Measurements from ENCODE around the gene MTG1. TPM values are rescaled to one million over a fixed set of nuclear protein-coding genes. Genes with fewer than 3 reads are reported as not detected.

Gene MTG1
- total and polyA plus RNA-seq, 2 experiments from 2014 or later: 45.7 to 68.6 TPM

DNA sequence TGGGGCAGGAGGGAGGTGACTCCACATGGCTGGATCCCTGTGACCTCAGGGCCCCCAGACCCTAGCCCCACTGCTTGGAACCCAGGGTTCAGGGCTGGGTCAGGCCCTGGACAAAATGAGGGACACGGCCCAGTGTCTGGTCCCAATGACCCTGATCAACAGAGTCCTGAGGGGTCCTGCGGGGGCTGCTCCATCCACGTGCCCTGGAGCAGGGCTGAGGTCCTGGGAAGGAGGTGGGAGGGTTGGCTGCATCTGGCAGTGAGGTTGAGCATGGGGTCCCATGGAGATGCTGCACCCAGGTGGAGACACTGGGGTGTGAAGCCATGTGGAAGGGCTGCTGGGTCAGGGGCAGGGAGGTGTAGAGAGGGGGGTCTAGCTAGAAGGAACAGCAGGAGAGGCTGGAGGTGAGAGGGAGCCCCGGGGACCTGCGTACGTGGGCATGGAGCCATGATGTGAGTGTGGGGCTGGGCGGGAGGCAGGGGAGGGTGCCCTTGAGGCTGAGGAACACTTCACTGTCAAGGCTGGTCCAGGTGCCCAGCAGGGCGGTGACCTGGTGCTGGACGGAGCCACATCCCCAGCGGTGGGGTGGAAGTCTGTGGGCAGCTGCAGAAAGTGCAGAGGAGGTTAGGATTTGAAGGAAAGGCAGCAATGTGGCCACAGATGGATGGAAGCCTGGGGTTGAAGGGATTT lies 60.4 kb downstream of the MTG1 start:
- Mint-ChIP-seq H3K4me1 (no peaks in the 10 kb centered on the region), H3K9me3 (peaks cover 59% of the 10 kb centered on the region)
- no peaks in the 10 kb centered on the region for H4K20me1 ChIP-seq (replicated peaks; ENCODE audit: insufficient read depth)

DNA sequence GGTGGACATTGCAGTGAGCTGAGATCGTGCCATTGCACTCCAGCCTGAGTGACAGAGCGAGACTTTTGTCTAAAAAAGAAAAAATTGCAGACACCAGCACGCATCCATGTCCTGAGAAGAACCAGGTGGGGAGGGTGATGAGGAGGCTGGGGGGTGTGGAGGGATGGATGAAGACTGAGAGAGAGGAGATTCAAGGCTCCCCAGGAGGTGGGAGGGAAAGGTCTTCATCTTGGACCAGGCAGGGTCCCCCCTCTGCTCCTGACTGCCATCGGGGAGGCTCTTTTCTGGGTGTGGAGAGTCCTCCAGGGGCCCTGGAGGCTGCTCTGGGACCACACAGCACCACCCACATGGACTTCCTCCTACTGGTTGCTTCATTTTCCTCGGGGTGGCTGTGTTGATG lies 61.2 kb downstream of the MTG1 start:
- Histone ChIP-seq H4K20me1 (replicated peaks; ENCODE audit: insufficient read depth) (no peaks in the 10 kb centered on the region), H3K9me2 (ENCODE audit: insufficient read depth) (no peaks in the 10 kb centered on the region), H3K27me3 (ENCODE audit: insufficient read depth) (no peaks in the 10 kb centered on the region), H3K4me2 (no peak overlapping the region), H3K4me3 (no peak overlapping the region), H3K4me1 (ENCODE audit: insufficient read depth) (no peaks in the 10 kb centered on the region), H3F3A (replicated peaks; ENCODE audit: low read depth) (no peaks in the 10 kb centered on the region), H2AFZ (no peak overlapping the region), H3K36me3 (ENCODE audit: insufficient read depth) (no peaks in the 10 kb centered on the region), H3K79me2 (replicated peaks; ENCODE audit: insufficient read depth) (no peaks in the 10 kb centered on the region), H3K27ac (ENCODE audit: low read depth) (no peak overlapping the region)
- DNase-seq (ENCODE audit: low spot score): no peak
- H3K4me3 Mint-ChIP-seq: no peak overlapping the region
- H3K9me3 Mint-ChIP-seq: peaks cover 57% of the 10 kb centered on the region
- peaks cover 10% of the 10 kb centered on the region for H3K27me3 Mint-ChIP-seq (ENCODE audit: insufficient read depth, low read depth, poor library complexity)
- ATAC-seq: no peak
- H3K27ac Mint-ChIP-seq: no peak overlapping the region
- H3K36me3 Mint-ChIP-seq (ENCODE audit: low read depth): 0 out of 3 replicates have a peak, but pooled peaks cover 2% of the 10 kb centered on the region
- H3K4me1 Mint-ChIP-seq: no peaks in the 10 kb centered on the region
- no peak for TF ChIP-seq NANOG (IDR thresholded peaks at IDR 0.05; ENCODE audit: borderline replicate concordance)
- no peak for TF ChIP-seq EZH2 (IDR thresholded peaks at IDR 0.05; ENCODE audit: low read depth, unreplicated experiment)
- TF ChIP-seq JUNB (IDR thresholded peaks at IDR 0.05; ENCODE audit: unreplicated experiment): no peak
- TF ChIP-seq, protein P1, sequence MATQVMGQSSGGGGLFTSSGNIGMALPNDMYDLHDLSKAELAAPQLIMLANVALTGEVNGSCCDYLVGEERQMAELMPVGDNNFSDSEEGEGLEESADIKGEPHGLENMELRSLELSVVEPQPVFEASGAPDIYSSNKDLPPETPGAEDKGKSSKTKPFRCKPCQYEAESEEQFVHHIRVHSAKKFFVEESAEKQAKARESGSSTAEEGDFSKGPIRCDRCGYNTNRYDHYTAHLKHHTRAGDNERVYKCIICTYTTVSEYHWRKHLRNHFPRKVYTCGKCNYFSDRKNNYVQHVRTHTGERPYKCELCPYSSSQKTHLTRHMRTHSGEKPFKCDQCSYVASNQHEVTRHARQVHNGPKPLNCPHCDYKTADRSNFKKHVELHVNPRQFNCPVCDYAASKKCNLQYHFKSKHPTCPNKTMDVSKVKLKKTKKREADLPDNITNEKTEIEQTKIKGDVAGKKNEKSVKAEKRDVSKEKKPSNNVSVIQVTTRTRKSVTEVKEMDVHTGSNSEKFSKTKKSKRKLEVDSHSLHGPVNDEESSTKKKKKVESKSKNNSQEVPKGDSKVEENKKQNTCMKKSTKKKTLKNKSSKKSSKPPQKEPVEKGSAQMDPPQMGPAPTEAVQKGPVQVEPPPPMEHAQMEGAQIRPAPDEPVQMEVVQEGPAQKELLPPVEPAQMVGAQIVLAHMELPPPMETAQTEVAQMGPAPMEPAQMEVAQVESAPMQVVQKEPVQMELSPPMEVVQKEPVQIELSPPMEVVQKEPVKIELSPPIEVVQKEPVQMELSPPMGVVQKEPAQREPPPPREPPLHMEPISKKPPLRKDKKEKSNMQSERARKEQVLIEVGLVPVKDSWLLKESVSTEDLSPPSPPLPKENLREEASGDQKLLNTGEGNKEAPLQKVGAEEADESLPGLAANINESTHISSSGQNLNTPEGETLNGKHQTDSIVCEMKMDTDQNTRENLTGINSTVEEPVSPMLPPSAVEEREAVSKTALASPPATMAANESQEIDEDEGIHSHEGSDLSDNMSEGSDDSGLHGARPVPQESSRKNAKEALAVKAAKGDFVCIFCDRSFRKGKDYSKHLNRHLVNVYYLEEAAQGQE (IDR thresholded peaks at IDR 0.05; ENCODE audit: unreplicated experiment): no peak
- TF ChIP-seq, protein P2, sequence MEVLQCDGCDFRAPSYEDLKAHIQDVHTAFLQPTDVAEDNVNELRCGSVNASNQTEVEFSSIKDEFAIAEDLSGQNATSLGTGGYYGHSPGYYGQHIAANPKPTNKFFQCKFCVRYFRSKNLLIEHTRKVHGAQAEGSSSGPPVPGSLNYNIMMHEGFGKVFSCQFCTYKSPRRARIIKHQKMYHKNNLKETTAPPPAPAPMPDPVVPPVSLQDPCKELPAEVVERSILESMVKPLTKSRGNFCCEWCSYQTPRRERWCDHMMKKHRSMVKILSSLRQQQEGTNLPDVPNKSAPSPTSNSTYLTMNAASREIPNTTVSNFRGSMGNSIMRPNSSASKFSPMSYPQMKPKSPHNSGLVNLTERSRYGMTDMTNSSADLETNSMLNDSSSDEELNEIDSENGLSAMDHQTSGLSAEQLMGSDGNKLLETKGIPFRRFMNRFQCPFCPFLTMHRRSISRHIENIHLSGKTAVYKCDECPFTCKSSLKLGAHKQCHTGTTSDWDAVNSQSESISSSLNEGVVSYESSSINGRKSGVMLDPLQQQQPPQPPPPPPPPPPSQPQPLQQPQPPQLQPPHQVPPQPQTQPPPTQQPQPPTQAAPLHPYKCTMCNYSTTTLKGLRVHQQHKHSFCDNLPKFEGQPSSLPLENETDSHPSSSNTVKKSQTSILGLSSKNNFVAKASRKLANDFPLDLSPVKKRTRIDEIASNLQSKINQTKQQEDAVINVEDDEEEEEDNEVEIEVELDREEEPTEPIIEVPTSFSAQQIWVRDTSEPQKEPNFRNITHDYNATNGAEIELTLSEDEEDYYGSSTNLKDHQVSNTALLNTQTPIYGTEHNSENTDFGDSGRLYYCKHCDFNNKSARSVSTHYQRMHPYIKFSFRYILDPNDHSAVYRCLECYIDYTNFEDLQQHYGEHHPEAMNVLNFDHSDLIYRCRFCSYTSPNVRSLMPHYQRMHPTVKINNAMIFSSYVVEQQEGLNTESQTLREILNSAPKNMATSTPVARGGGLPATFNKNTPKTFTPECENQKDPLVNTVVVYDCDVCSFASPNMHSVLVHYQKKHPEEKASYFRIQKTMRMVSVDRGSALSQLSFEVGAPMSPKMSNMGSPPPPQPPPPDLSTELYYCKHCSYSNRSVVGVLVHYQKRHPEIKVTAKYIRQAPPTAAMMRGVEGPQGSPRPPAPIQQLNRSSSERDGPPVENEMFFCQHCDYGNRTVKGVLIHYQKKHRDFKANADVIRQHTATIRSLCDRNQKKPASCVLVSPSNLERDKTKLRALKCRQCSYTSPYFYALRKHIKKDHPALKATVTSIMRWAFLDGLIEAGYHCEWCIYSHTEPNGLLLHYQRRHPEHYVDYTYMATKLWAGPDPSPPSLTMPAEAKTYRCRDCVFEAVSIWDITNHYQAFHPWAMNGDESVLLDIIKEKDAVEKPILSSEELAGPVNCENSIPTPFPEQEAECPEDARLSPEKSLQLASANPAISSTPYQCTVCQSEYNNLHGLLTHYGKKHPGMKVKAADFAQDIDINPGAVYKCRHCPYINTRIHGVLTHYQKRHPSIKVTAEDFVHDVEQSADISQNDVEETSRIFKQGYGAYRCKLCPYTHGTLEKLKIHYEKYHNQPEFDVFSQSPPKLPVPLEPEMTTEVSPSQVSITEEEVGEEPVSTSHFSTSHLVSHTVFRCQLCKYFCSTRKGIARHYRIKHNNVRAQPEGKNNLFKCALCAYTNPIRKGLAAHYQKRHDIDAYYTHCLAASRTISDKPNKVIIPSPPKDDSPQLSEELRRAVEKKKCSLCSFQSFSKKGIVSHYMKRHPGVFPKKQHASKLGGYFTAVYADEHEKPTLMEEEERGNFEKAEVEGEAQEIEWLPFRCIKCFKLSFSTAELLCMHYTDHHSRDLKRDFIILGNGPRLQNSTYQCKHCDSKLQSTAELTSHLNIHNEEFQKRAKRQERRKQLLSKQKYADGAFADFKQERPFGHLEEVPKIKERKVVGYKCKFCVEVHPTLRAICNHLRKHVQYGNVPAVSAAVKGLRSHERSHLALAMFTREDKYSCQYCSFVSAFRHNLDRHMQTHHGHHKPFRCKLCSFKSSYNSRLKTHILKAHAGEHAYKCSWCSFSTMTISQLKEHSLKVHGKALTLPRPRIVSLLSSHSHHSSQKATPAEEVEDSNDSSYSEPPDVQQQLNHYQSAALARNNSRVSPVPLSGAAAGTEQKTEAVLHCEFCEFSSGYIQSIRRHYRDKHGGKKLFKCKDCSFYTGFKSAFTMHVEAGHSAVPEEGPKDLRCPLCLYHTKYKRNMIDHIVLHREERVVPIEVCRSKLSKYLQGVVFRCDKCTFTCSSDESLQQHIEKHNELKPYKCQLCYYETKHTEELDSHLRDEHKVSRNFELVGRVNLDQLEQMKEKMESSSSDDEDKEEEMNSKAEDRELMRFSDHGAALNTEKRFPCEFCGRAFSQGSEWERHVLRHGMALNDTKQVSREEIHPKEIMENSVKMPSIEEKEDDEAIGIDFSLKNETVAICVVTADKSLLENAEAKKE (CRISPR knock-in tag; IDR thresholded peaks at IDR 0.05): no peak
- no peak for TF ChIP-seq POLR2AphosphoS5 (IDR thresholded peaks at IDR 0.05; ENCODE audit: low read depth)
- TF ChIP-seq ZNF331 (CRISPR knock-in tag; IDR thresholded peaks at IDR 0.05; ENCODE audit: low read depth): no peak
- TF ChIP-seq EZH2phosphoT487 (IDR thresholded peaks at IDR 0.05; ENCODE audit: unreplicated experiment): no peak
- no peak for TF ChIP-seq ZNF114 (CRISPR knock-in tag; IDR thresholded peaks at IDR 0.05)
- TF ChIP-seq, protein P3, sequence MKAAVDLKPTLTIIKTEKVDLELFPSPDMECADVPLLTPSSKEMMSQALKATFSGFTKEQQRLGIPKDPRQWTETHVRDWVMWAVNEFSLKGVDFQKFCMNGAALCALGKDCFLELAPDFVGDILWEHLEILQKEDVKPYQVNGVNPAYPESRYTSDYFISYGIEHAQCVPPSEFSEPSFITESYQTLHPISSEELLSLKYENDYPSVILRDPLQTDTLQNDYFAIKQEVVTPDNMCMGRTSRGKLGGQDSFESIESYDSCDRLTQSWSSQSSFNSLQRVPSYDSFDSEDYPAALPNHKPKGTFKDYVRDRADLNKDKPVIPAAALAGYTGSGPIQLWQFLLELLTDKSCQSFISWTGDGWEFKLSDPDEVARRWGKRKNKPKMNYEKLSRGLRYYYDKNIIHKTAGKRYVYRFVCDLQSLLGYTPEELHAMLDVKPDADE (IDR thresholded peaks at IDR 0.05): no peak

More for the DNA sequence above, 60.4 kb downstream of the MTG1 start:
- Mint-ChIP-seq H3K27ac (no peak overlapping the region), H3K4me3 (no peak overlapping the region), H3K36me3 (ENCODE audit: low read depth) (peaks cover 2% of the 10 kb centered on the region; the same call in 1 of the 3 replicates), H3K27me3 (ENCODE audit: insufficient read depth, low read depth, poor library complexity) (peaks cover 10% of the 10 kb centered on the region)
- TF ChIP-seq POLR2AphosphoS5 (IDR thresholded peaks at IDR 0.05; ENCODE audit: low read depth) (no peak), CREB1 (CRISPR knock-in tag; IDR thresholded peaks at IDR 0.05; ENCODE audit: low read depth) (no peak), ZNF331 (CRISPR knock-in tag; IDR thresholded peaks at IDR 0.05; ENCODE audit: low read depth) (no peak)
- Histone ChIP-seq H3K27ac (ENCODE audit: low read depth) (no peak overlapping the region), H2AFZ (no peak overlapping the region), H3K36me3 (ENCODE audit: insufficient read depth) (no peaks in the 10 kb centered on the region), H3K9me2 (ENCODE audit: insufficient read depth) (no peaks in the 10 kb centered on the region), H3K4me3 (no peak overlapping the region), H3K79me2 (replicated peaks; ENCODE audit: insufficient read depth) (no peaks in the 10 kb centered on the region), H3K27me3 (ENCODE audit: insufficient read depth) (no peaks in the 10 kb centered on the region), H3K4me1 (ENCODE audit: insufficient read depth) (no peaks in the 10 kb centered on the region), H3K4me2 (no peak overlapping the region), H3F3A (replicated peaks; ENCODE audit: low read depth) (no peaks in the 10 kb centered on the region)
- ATAC-seq (no peak), DNase-seq (ENCODE audit: low spot score) (no peak)
